Activated CD8-positive, alpha-beta T cell treated with anti-CD3 and anti-CD28 coated beads for 36 hours (primary cell): Measurements from ENCODE around the gene CDNF. TPM values are rescaled to one million over a fixed set of nuclear protein-coding genes. Genes with fewer than 3 reads are reported as not detected.

ENCODE experiments used
- ATAC-seq: fragments of 200-7000 bp; cut with Tn5 transposase; one replicate; pipeline ENCODE4 v1.10.0; 2021; ENCODE audit warnings: mild to moderate bottlenecking, moderate library complexity
- CTCF ChIA-PET: fragments of 350-600 bp; sonication (Branson Sonifier 250); formaldehyde crosslinking; loops from one replicate; lab custom pipeline; 2021; ENCODE audit warnings: antibody characterized with exemption; lab: Charles Lee
- POLR2A ChIA-PET: fragments of 350-600 bp; sonication (Branson Sonifier 250); formaldehyde crosslinking; loops from one replicate; lab custom pipeline; 2021; ENCODE audit warnings: antibody characterized with exemption; lab: Charles Lee
- DNase-seq: peaks from one replicate; pipeline ENCODE4 v3.0.0-alpha.2; 2020
- H3K27ac Mint-ChIP-seq: one replicate; pipeline ENCODE4 v1.8.0; 2021; ENCODE audit warnings: mild to moderate bottlenecking, mixed read lengths
- H3K27me3 Mint-ChIP-seq: one replicate; pipeline ENCODE4 v1.8.0; 2021; ENCODE audit warnings: mixed read lengths
- H3K36me3 Mint-ChIP-seq: one replicate; pipeline ENCODE4 v1.8.0; 2021; ENCODE audit warnings: low read depth, mixed read lengths
- H3K4me1 Mint-ChIP-seq: one replicate; pipeline ENCODE4 v1.8.0; 2021; ENCODE audit warnings: low read depth, mixed read lengths
- H3K4me3 Mint-ChIP-seq: one replicate; pipeline ENCODE4 v1.8.0; 2021; ENCODE audit warnings: mild to moderate bottlenecking, moderate library complexity, mixed read lengths
- H3K9me3 Mint-ChIP-seq: one replicate; pipeline ENCODE4 v1.8.0; 2021; ENCODE audit warnings: mixed read lengths
- CTCF ChIP-seq: fragments of 200-600 bp; IDR thresholded peaks from one replicate; pipeline ENCODE4 v1.8.0; 2022; ENCODE audit warnings: antibody characterized with exemption, mild to moderate bottlenecking
- intact Hi-C: fragments of 100-400 bp; cut with micrococcal nuclease; formaldehyde crosslinking; loops from one replicate; pipeline ENCODE4 v1.10.0; 2022
- total RNA-seq, 2 experiments: library from RNA; stranded (reverse); gene quantifications; one replicate each; pipeline ENCODE4 v1.2.3, GENCODE V29; 2021

The CDNF gene
- total RNA-seq, 2 experiments from 2014 or later = 1.5 to 1.8 TPM

GRCh38 chr10:14801723-14802122 lies 36.1 kb downstream of the CDNF start:
- intact Hi-C loops = no loop called here
- no peak overlapping the region for H3K27ac Mint-ChIP-seq
- ChIA-PET POLR2A (no interaction called here), CTCF (interaction anchor here (0.9 to 1.0 kb wide), 2 partner anchors 9 to 21 kb away, joined by 3 read pairs; no protein-coding TSS in a partner anchor)
- H3K9me3 Mint-ChIP-seq = no peaks in the 10 kb centered on the region
- H3K4me3 Mint-ChIP-seq = no peak overlapping the region
- DNase-seq (no peak), ATAC-seq (no peak)
- no peak for TF ChIP-seq CTCF
- no peaks in the 10 kb centered on the region for H3K4me1 Mint-ChIP-seq
- H3K27me3 Mint-ChIP-seq = no peaks in the 10 kb centered on the region
- no peaks in the 10 kb centered on the region for H3K36me3 Mint-ChIP-seq

GRCh38 chr10:14800397-14800796 lies 37.4 kb downstream of the CDNF start:
- CTCF ChIA-PET = no interaction called here
- TF ChIP-seq CTCF = no peak
- Mint-ChIP-seq H3K9me3 (no peaks in the 10 kb centered on the region), H3K36me3 (no peaks in the 10 kb centered on the region), H3K4me1 (no peaks in the 10 kb centered on the region), H3K27me3 (no peaks in the 10 kb centered on the region), H3K4me3 (no peak overlapping the region), H3K27ac (no peak overlapping the region)
- POLR2A ChIA-PET = interaction anchor here (0.6 to 1.1 kb wide), 3 partner anchors 48 to 142 kb away, joined by 3 read pairs; no protein-coding TSS in a partner anchor
- intact Hi-C loops = no loop called here
- ATAC-seq (no peak), DNase-seq (no peak)

GRCh38 chr10:14798636-14799035 lies 39.2 kb downstream of the CDNF start:
- TF ChIP-seq CTCF = no peak
- H3K4me3 Mint-ChIP-seq = no peak overlapping the region
- no peaks in the 10 kb centered on the region for H3K27me3 Mint-ChIP-seq
- H3K27ac Mint-ChIP-seq = no peak overlapping the region
- ATAC-seq (no peak), DNase-seq (no peak)
- intact Hi-C loops = no loop called here
- no peaks in the 10 kb centered on the region for H3K36me3 Mint-ChIP-seq
- no peaks in the 10 kb centered on the region for H3K9me3 Mint-ChIP-seq
- ChIA-PET POLR2A (no interaction called here), CTCF (interaction anchor here (1.3 kb wide), 1 partner anchor 17 kb away, joined by 3 read pairs; no protein-coding TSS in a partner anchor)
- no peaks in the 10 kb centered on the region for H3K4me1 Mint-ChIP-seq

- Mint-ChIP-seq H3K36me3 (no peaks in the 10 kb centered on the region), H3K27ac (no peak overlapping the region), H3K4me3 (no peak overlapping the region), H3K9me3 (peaks cover 6% of the 10 kb centered on the region), H3K4me1 (peaks cover under 1% of the 10 kb centered on the region), H3K27me3 (no peaks in the 10 kb centered on the region)
- POLR2A ChIA-PET = no interaction called here
- CTCF ChIA-PET = no interaction called here
- DNase-seq (no peak), ATAC-seq (no peak)
- TF ChIP-seq CTCF = no peak
- intact Hi-C loops = no loop called here
Measured at GRCh38 chr10:14787938-14788337, 49.9 kb downstream of the CDNF start.

GRCh38 chr10:14784459-14785055 lies 53.3 kb downstream of the CDNF start:
- Mint-ChIP-seq H3K36me3 (no peaks in the 10 kb centered on the region), H3K4me1 (peaks cover 8% of the 10 kb centered on the region), H3K4me3 (no peak overlapping the region), H3K27ac (no peak overlapping the region), H3K27me3 (no peaks in the 10 kb centered on the region), H3K9me3 (peaks cover 6% of the 10 kb centered on the region)
- no peak for ATAC-seq
- TF ChIP-seq CTCF = no peak
- DNase-seq = no peak
- intact Hi-C loops = no loop called here
- ChIA-PET POLR2A (interaction anchor here (0.6 kb wide), 1 partner anchor 136 kb away, joined by 4 read pairs; no protein-coding TSS in a partner anchor), CTCF (no interaction called here)
